PC-3 (cell line): ENCODE results near the gene NPNT. TPM values are rescaled to one million over a fixed set of nuclear protein-coding genes. Genes with fewer than 3 reads are reported as not detected.

Source experiments
- ATAC-seq: fragments of 200-7000 bp; cut with Tn5 transposase; 2 replicates; pipeline ENCODE4 v1.9.1; 2020; ENCODE audit warnings: mild to moderate bottlenecking, moderate library complexity
- BruUV-seq: library from RNA; stranded (reverse); fragments of 400-500 nt; replicated peaks from 2 replicates; lab custom pipeline; 2021; lab: Mats Ljungman, UMichigan
- CTCF ChIA-PET: fragments of 300-600 bp; sonication (Branson Sonifier 250); formaldehyde crosslinking; loops from one replicate; lab custom pipeline; 2022; ENCODE audit warnings: antibody characterized with exemption; lab: Charles Lee
- POLR2A ChIA-PET: fragments of 300-600 bp; sonication (Branson Sonifier 250); formaldehyde crosslinking; loops from one replicate; lab custom pipeline; 2022; ENCODE audit warnings: antibody characterized with exemption; ENCODE audit not compliant: unreplicated experiment; lab: Charles Lee
- DNase-seq: peaks from one replicate; pipeline ENCODE4 v3.0.0-alpha.2; 2015
- H2AFZ ChIP-seq: fragments of 300-600 bp; sonication (generic); 2 replicates; pipeline ENCODE4 v1.6.0; 2016; ENCODE audit warnings: antibody characterized with exemption, low read length
- H3F3A ChIP-seq: fragments of 300-600 bp; sonication (generic); one replicate; pipeline ENCODE4 v1.6.0; 2017; ENCODE audit warnings: antibody characterized with exemption, low read length, control low read depth, mild to moderate bottlenecking; ENCODE audit not compliant: unreplicated experiment
- H3K27ac ChIP-seq: fragments of 300-600 bp; sonication (generic); 2 replicates; pipeline ENCODE4 v1.5.1; 2016; ENCODE audit warnings: mild to moderate bottlenecking, low read length
- H3K27me3 ChIP-seq: fragments of 300-600 bp; sonication (generic); 2 replicates; pipeline ENCODE4 v1.6.1; 2016; ENCODE audit warnings: low read length, mixed read lengths
- H3K36me3 ChIP-seq: fragments of 300-600 bp; sonication (generic); 2 replicates; pipeline ENCODE4 v1.6.1; 2016; ENCODE audit warnings: low read depth, mixed run types, low read length, mixed read lengths
- H3K4me1 ChIP-seq: fragments of 300-600 bp; sonication (generic); 2 replicates; pipeline ENCODE4 v1.5.1; 2016; ENCODE audit warnings: low read length; ENCODE audit not compliant: insufficient read depth
- H3K4me2 ChIP-seq: fragments of 300-600 bp; sonication (generic); 2 replicates; pipeline ENCODE4 v1.6.0; 2016; ENCODE audit warnings: low read length
- H3K4me3 ChIP-seq: fragments of 300-600 bp; sonication (generic); 2 replicates; pipeline ENCODE4 v1.5.1; 2016; ENCODE audit warnings: mild to moderate bottlenecking, low read length, mixed read lengths
- H3K79me2 ChIP-seq: fragments of 300-600 bp; sonication (generic); 2 replicates; pipeline ENCODE4 v1.6.1; 2017; ENCODE audit warnings: low read length, mixed read lengths
- H3K9ac ChIP-seq: fragments of 300-600 bp; sonication (generic); 2 replicates; pipeline ENCODE4 v1.6.0; 2016; ENCODE audit warnings: mild to moderate bottlenecking, low read length
- H3K9me2 ChIP-seq: fragments of 300-600 bp; sonication (generic); replicated peaks from 2 replicates; pipeline ENCODE4 v1.6.1; 2016; ENCODE audit warnings: mixed run types, low read length, mixed read lengths
- H3K9me3 ChIP-seq: fragments of 300-600 bp; sonication (generic); 2 replicates; pipeline ENCODE4 v1.6.1; 2016; ENCODE audit warnings: low read length, mixed read lengths
- H4K20me1 ChIP-seq: fragments of 300-600 bp; sonication (generic); 2 replicates; pipeline ENCODE4 v1.6.1; 2016; ENCODE audit warnings: low read length, mixed read lengths
- CTCF ChIP-seq: fragments of 300-600 bp; sonication (generic); conservative IDR thresholded peaks from 2 replicates; pipeline ENCODE4 v1.5.1; 2017; ENCODE audit warnings: antibody characterized with exemption, low read depth, mild to moderate bottlenecking, low read length
- EZH2 ChIP-seq: fragments of 300-600 bp; sonication (generic); IDR thresholded peaks from one replicate; pipeline ENCODE4 v1.6.1; 2017; ENCODE audit warnings: antibody characterized with exemption, mild to moderate bottlenecking, low read length; ENCODE audit not compliant: unreplicated experiment
- EZH2phosphoT487 ChIP-seq: fragments of 300-600 bp; sonication (generic); IDR thresholded peaks from 2 replicates; pipeline ENCODE4 v1.6.1; 2018; ENCODE audit warnings: mild to moderate bottlenecking, antibody characterized with exemption, low read length, borderline replicate concordance
- intact Hi-C: fragments of 100-400 bp; cut with micrococcal nuclease; formaldehyde crosslinking; loops from 2 replicates; pipeline ENCODE4 v1.9.0; 2023
- total RNA-seq: library from RNA; depleted of rRNA; stranded (reverse); fragments of >200 nt; gene quantifications from 2 replicates; pipeline ENCODE4 v1.2.3, GENCODE V29; 2014

Gene NPNT
- total RNA-seq, 1 experiment from 2014 or later, result 29.7 TPM

GRCh38 chr4:105859233-105859632 is 36.0 kb upstream of the NPNT start:
- CTCF ChIA-PET, result no interaction called here
- intact Hi-C loops, result no loop called here
- Histone ChIP-seq H3K9me3 (no peaks in the 10 kb centered on the region), H3K27ac (peak overlapping the region; percentile 68), H3K9me2 (no peaks in the 10 kb centered on the region), H3K4me1 (peaks cover 15% of the 10 kb centered on the region), H3K79me2 (no peaks in the 10 kb centered on the region), H2AFZ (no peak overlapping the region), H3F3A (no peaks in the 10 kb centered on the region), H3K27me3 (no peaks in the 10 kb centered on the region), H3K4me2 (peak overlapping the region; percentile 38), H3K36me3 (no peaks in the 10 kb centered on the region), H4K20me1 (no peaks in the 10 kb centered on the region), H3K4me3 (no peak overlapping the region), H3K9ac (peak overlapping the region; percentile 35; the same call in 1 of the 2 replicates)
- DNase-seq (peak; percentile 82), ATAC-seq (peak; percentile 92)
- POLR2A ChIA-PET, result no interaction called here
- TF ChIP-seq EZH2 (no peak), EZH2phosphoT487 (no peak), CTCF (no peak)
- BruUV-seq, result no TSS peak

- Histone ChIP-seq H3K36me3 (no peaks in the 10 kb centered on the region), H3K4me3 (no peak overlapping the region), H3K27me3 (no peaks in the 10 kb centered on the region), H3K9me2 (no peaks in the 10 kb centered on the region), H2AFZ (no peak overlapping the region), H3K27ac (no peak overlapping the region), H3F3A (no peaks in the 10 kb centered on the region), H3K9me3 (no peaks in the 10 kb centered on the region), H3K4me1 (no peaks in the 10 kb centered on the region), H3K79me2 (no peaks in the 10 kb centered on the region), H3K4me2 (no peak overlapping the region), H3K9ac (no peak overlapping the region), H4K20me1 (no peaks in the 10 kb centered on the region)
- no peak for TF ChIP-seq EZH2phosphoT487
- TF ChIP-seq EZH2, result no peak
- TF ChIP-seq CTCF, result no peak
- POLR2A ChIA-PET, result no interaction called here
- no TSS peak for BruUV-seq
- DNase-seq, result no peak
- intact Hi-C loops, result no loop called here
- no peak for ATAC-seq
- CTCF ChIA-PET, result no interaction called here
Observed at GRCh38 chr4:105870963-105871362, 24.3 kb upstream of the NPNT start.

DNA sequence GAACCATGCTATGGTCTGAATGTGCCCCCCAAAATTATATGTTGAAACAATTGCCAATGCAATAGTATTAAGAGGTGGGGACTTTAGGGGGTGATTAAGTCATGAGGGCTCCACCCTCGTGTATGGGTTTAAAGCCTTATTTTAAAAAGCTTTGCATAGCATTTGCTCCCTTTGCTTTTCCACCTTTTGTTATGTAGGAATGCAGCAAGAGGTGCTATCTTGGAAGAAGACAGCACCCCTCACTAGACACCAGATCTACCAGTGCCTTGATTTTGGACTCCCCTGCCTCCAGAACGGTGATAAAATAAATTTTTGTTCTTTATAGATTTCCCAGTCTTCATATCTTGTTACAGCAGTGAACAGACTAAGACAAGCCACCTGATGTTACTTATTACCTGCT is 23.3 kb upstream of the NPNT start:
- Histone ChIP-seq H2AFZ (no peak overlapping the region), H3K4me2 (no peak overlapping the region), H3K27ac (no peak overlapping the region), H3F3A (no peaks in the 10 kb centered on the region), H3K36me3 (no peaks in the 10 kb centered on the region), H3K9me3 (no peaks in the 10 kb centered on the region), H3K9me2 (no peaks in the 10 kb centered on the region), H3K4me1 (no peaks in the 10 kb centered on the region), H3K9ac (no peak overlapping the region), H4K20me1 (no peaks in the 10 kb centered on the region), H3K4me3 (no peak overlapping the region), H3K27me3 (no peaks in the 10 kb centered on the region), H3K79me2 (no peaks in the 10 kb centered on the region)
- ChIA-PET CTCF (no interaction called here), POLR2A (no interaction called here)
- BruUV-seq, result no TSS peak
- no peak for DNase-seq
- intact Hi-C loops, result no loop called here
- ATAC-seq, result no peak
- TF ChIP-seq EZH2phosphoT487 (no peak), CTCF (no peak), EZH2 (no peak)
